Ishikawa (cell line): ENCODE results near the gene DGKI.

Experiments
- CEBPB ChIP-seq: IDR thresholded peaks from 2 replicates; pipeline ENCODE4 v1.6.1; 2012
- CREB1 ChIP-seq: IDR thresholded peaks from 2 replicates; pipeline ENCODE4 v1.6.1; 2012; ENCODE audit warnings: low read depth
- EGR1 ChIP-seq: IDR thresholded peaks from 2 replicates; pipeline ENCODE4 v1.6.1; 2012
- EP300 ChIP-seq: IDR thresholded peaks from 2 replicates; pipeline ENCODE4 v1.6.1; 2012; ENCODE audit warnings: borderline replicate concordance
- FOXM1 ChIP-seq: IDR thresholded peaks from 2 replicates; pipeline ENCODE4 v1.6.1; 2012; ENCODE audit warnings: low read depth, borderline replicate concordance
- NFIC ChIP-seq: IDR thresholded peaks from 2 replicates; pipeline ENCODE4 v1.6.1; 2012
- RAD21 ChIP-seq: IDR thresholded peaks from 2 replicates; pipeline ENCODE4 v1.6.1; 2012; ENCODE audit warnings: low read depth
- TAF1 ChIP-seq: IDR thresholded peaks from 2 replicates; pipeline ENCODE4 v1.6.1; 2012; ENCODE audit warnings: low read depth, mild to moderate bottlenecking
- TCF12 ChIP-seq: IDR thresholded peaks from 2 replicates; pipeline ENCODE4 v1.6.1; 2012; ENCODE audit warnings: low read depth
- TEAD4 ChIP-seq: IDR thresholded peaks from 2 replicates; pipeline ENCODE4 v1.6.1; 2012
- YY1 ChIP-seq: IDR thresholded peaks from 2 replicates; pipeline ENCODE4 v1.6.1; 2012; ENCODE audit warnings: low read depth
- ZBTB7A ChIP-seq: IDR thresholded peaks from 2 replicates; pipeline ENCODE4 v1.6.1; 2012; ENCODE audit warnings: low read depth
- TF ChIP-seq, protein P1 (sequence below): IDR thresholded peaks from 2 replicates; pipeline ENCODE4 v1.6.1; 2012
- TF ChIP-seq, protein P2 (sequence below): IDR thresholded peaks from 2 replicates; pipeline ENCODE4 v1.6.1; 2012; ENCODE audit warnings: low read depth, mild to moderate bottlenecking
- TF ChIP-seq, protein P3 (sequence below): IDR thresholded peaks from 2 replicates; pipeline ENCODE4 v1.6.1; 2012

DGKI gene

DNA sequence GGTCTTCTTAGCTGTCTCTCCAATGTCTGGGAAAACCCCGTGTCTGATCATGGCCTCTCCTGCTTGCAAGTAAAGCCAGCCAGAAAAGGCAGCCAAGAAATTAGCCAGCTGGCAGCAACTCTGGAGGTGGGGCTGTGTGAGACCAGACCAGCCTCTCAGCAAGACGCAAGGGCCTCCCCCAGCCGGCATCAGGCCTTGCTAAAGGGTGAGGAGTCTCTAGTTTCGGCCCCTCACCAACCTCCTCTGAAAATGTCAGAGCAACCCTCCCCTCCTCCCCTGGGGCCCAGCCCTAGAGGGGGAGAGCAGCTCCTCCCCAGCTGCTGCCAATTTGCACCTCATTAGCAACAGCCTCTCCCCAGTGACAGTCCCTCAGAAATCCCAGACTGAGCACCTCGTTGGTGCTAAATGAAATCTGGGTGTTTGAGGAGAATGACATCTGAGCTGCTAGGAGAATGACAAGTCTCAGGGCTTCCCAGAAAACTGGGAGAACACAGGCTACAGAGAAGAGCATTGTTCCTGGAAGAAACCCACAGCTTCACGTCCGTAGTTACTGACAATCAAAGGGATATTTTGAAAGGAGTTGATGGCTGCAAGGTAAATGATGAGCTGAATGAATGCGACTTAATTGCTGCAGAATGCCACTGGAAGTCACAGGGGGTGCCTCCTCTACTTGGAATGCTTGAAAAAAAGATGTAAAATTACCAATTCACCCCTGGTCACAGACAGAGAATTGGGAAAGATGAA lies 25.9 kb downstream of the DGKI start:
- TF ChIP-seq EP300: no peak

GRCh38 chr7:137820156-137820555 lies 26.6 kb downstream of the DGKI start:
- TF ChIP-seq CEBPB: no peak
- TF ChIP-seq, protein P1, sequence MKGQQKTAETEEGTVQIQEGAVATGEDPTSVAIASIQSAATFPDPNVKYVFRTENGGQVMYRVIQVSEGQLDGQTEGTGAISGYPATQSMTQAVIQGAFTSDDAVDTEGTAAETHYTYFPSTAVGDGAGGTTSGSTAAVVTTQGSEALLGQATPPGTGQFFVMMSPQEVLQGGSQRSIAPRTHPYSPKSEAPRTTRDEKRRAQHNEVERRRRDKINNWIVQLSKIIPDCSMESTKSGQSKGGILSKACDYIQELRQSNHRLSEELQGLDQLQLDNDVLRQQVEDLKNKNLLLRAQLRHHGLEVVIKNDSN: no peak
- TF ChIP-seq NFIC: no peak
- TF ChIP-seq TCF12: no peak
- no peak for TF ChIP-seq EGR1
- TF ChIP-seq, protein P2, sequence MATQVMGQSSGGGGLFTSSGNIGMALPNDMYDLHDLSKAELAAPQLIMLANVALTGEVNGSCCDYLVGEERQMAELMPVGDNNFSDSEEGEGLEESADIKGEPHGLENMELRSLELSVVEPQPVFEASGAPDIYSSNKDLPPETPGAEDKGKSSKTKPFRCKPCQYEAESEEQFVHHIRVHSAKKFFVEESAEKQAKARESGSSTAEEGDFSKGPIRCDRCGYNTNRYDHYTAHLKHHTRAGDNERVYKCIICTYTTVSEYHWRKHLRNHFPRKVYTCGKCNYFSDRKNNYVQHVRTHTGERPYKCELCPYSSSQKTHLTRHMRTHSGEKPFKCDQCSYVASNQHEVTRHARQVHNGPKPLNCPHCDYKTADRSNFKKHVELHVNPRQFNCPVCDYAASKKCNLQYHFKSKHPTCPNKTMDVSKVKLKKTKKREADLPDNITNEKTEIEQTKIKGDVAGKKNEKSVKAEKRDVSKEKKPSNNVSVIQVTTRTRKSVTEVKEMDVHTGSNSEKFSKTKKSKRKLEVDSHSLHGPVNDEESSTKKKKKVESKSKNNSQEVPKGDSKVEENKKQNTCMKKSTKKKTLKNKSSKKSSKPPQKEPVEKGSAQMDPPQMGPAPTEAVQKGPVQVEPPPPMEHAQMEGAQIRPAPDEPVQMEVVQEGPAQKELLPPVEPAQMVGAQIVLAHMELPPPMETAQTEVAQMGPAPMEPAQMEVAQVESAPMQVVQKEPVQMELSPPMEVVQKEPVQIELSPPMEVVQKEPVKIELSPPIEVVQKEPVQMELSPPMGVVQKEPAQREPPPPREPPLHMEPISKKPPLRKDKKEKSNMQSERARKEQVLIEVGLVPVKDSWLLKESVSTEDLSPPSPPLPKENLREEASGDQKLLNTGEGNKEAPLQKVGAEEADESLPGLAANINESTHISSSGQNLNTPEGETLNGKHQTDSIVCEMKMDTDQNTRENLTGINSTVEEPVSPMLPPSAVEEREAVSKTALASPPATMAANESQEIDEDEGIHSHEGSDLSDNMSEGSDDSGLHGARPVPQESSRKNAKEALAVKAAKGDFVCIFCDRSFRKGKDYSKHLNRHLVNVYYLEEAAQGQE: no peak
- no peak for TF ChIP-seq ZBTB7A
- no peak for TF ChIP-seq EP300
- TF ChIP-seq TEAD4: no peak
- no peak for TF ChIP-seq CREB1

DNA sequence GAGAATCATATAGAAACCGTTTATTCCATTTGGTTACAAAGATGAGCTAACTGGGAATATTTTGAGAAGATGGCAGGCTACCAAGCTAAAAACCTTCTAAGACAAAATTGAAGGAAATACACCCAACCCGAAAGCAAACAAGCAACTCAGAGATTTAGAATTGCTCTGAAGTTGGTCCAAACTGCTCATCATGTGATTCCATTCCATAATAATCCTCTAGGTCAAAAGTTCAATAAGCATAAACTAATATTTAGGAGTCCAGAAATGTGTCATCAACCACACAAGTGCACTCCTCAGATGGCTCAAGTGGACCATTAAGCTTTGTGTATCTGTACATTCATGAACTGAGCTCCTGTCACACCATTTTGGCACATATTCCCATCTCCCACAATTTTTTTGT lies 28.7 kb downstream of the DGKI start:
- no peak for TF ChIP-seq NFIC
- no peak for TF ChIP-seq EP300
- TF ChIP-seq CEBPB: no peak
- TF ChIP-seq CREB1: no peak
- no peak for TF ChIP-seq RAD21
- TF ChIP-seq, protein P2: no peak
- TF ChIP-seq TCF12: no peak
- no peak for TF ChIP-seq ZBTB7A
- no peak for TF ChIP-seq FOXM1
- no peak for TF ChIP-seq TEAD4
- no peak for TF ChIP-seq YY1
- TF ChIP-seq TAF1: no peak
- TF ChIP-seq, protein P1: no peak
- TF ChIP-seq, protein P3, sequence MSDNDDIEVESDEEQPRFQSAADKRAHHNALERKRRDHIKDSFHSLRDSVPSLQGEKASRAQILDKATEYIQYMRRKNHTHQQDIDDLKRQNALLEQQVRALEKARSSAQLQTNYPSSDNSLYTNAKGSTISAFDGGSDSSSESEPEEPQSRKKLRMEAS: no peak
- TF ChIP-seq EGR1: no peak

DNA sequence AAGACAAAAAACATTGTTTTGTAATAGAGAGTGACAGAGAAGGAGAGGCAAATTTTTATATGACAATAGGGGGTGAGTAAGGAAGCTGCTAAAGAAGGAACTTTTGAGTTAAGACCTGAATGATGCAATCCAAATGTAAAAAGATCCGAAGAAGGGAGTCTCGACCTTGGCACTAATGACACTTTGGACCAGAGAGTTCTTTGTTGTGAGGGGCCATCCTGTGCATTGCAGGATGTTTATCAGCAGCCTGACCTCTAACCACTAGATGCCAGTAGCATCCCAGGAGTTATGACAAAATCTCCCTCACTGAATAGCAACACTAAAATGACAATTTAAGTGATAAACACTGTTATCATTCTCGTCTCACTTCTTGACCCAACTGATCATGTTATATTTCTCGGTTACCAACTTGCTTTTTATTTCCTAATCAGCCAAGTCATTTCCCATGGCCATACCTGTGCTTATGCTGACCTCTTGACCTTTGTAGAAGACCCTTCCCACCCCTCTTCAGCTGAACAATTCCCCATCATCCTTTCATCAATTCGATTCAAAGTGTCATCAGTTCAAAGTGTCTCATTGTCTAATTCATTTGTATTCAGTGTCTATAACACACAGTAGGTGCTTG lies 30.0 kb downstream of the DGKI start:
- no peak for TF ChIP-seq TAF1
- no peak for TF ChIP-seq ZBTB7A
- TF ChIP-seq EP300: no peak
- TF ChIP-seq RAD21: peak; percentile 21; the same call in 1 of the 2 replicates

DNA sequence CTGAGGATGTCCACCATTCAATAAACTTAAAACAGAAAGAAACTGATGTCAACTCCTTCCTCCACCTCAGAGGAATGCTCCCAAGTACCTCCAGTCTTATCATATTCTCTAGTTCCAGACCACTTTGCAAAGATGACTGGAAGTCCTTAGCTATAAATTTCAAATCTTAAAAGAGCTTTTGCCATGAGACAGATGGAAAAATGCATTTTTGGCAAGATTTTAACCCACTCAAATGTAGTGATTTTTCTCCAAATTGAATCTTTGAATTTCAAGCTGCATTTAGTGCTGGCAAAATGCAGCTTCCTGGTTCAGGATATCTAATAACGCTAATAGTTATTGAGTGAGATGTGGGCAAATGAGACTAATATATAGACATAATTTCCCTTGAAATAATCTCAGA lies 33.2 kb downstream of the DGKI start:
- TF ChIP-seq NFIC: no peak
- no peak for TF ChIP-seq ZBTB7A
- TF ChIP-seq, protein P2: no peak
- TF ChIP-seq RAD21: no peak
- no peak for TF ChIP-seq CEBPB
- no peak for TF ChIP-seq EGR1
- no peak for TF ChIP-seq YY1
- TF ChIP-seq, protein P1: no peak
- TF ChIP-seq TAF1: no peak
- TF ChIP-seq CREB1: no peak
- no peak for TF ChIP-seq TEAD4
- no peak for TF ChIP-seq FOXM1
- no peak for TF ChIP-seq EP300
- TF ChIP-seq TCF12: no peak
